ENCODE measurements around the gene OTUD7B. TPM values are rescaled to one million over a fixed set of nuclear protein-coding genes. Genes with fewer than 3 reads are reported as not detected.

OTUD7B gene
- total RNA-seq, 1 experiment from 2014 or later: 11.5 TPM

- no peaks in the 10 kb centered on the region for H4K20me1 ChIP-seq (ENCODE audit: low read length)
- ChIA-PET POLR2A (ENCODE audit: unreplicated experiment) (no interaction called here), CTCF (no interaction called here)
- H3F3A ChIP-seq (ENCODE audit: low read length, unreplicated experiment): no peaks in the 10 kb centered on the region
- DNase-seq (no peak), ATAC-seq (no peak)
- peaks cover 9% of the 10 kb centered on the region for H3K36me3 ChIP-seq (ENCODE audit: low read depth, low read length)
- H3K79me2 ChIP-seq (ENCODE audit: low read length): no peaks in the 10 kb centered on the region
- intact Hi-C loops (cut with micrococcal nuclease): no loop called here
- no peak overlapping the region for H3K4me2 ChIP-seq (ENCODE audit: low read length)
- BruUV-seq (replicated peaks): no TSS peak
- no peaks in the 10 kb centered on the region for H3K9me2 ChIP-seq (replicated peaks; ENCODE audit: low read length)
- H3K27me3 ChIP-seq (ENCODE audit: low read length): no peaks in the 10 kb centered on the region
- no peak overlapping the region for H2AFZ ChIP-seq (ENCODE audit: low read length)
- H3K27ac ChIP-seq (ENCODE audit: low read length): no peak overlapping the region
- H3K4me1 ChIP-seq (ENCODE audit: insufficient read depth, low read length): no peaks in the 10 kb centered on the region
- H3K9ac ChIP-seq (ENCODE audit: low read length): no peak overlapping the region
- H3K4me3 ChIP-seq (ENCODE audit: low read length): no peak overlapping the region
- TF ChIP-seq CTCF (conservative IDR thresholded peaks at IDR 0.05; ENCODE audit: low read depth, low read length) (no peak), EZH2phosphoT487 (IDR thresholded peaks at IDR 0.05; ENCODE audit: borderline replicate concordance, low read length) (no peak), EZH2 (IDR thresholded peaks at IDR 0.05; ENCODE audit: low read length, unreplicated experiment) (no peak)
- H3K9me3 ChIP-seq (ENCODE audit: low read length): no peaks in the 10 kb centered on the region
Observed at GRCh38 chr1:149949911-149950310, 60.6 kb downstream of the OTUD7B start.

GRCh38 chr1:149945206-149945605 is 65.3 kb downstream of the OTUD7B start:
- Histone ChIP-seq H3K4me2 (ENCODE audit: low read length) (no peak overlapping the region), H3K79me2 (ENCODE audit: low read length) (no peaks in the 10 kb centered on the region), H3K4me3 (ENCODE audit: low read length) (no peak overlapping the region), H3K27ac (ENCODE audit: low read length) (no peak overlapping the region), H2AFZ (ENCODE audit: low read length) (no peak overlapping the region), H3K36me3 (ENCODE audit: low read depth, low read length) (peaks cover 12% of the 10 kb centered on the region), H3K9me2 (replicated peaks; ENCODE audit: low read length) (no peaks in the 10 kb centered on the region), H3K9me3 (ENCODE audit: low read length) (no peaks in the 10 kb centered on the region), H3K27me3 (ENCODE audit: low read length) (no peaks in the 10 kb centered on the region), H3K4me1 (ENCODE audit: insufficient read depth, low read length) (peaks cover 5% of the 10 kb centered on the region), H4K20me1 (ENCODE audit: low read length) (no peaks in the 10 kb centered on the region), H3K9ac (ENCODE audit: low read length) (no peak overlapping the region), H3F3A (ENCODE audit: low read length, unreplicated experiment) (peaks cover under 1% of the 10 kb centered on the region)
- no TSS peak for BruUV-seq (replicated peaks)
- DNase-seq (no peak), ATAC-seq (no peak)
- TF ChIP-seq EZH2 (IDR thresholded peaks at IDR 0.05; ENCODE audit: low read length, unreplicated experiment) (no peak), EZH2phosphoT487 (IDR thresholded peaks at IDR 0.05; ENCODE audit: borderline replicate concordance, low read length) (no peak), CTCF (conservative IDR thresholded peaks at IDR 0.05; ENCODE audit: low read depth, low read length) (no peak)
- POLR2A ChIA-PET (ENCODE audit: unreplicated experiment): no interaction called here
- CTCF ChIA-PET: no interaction called here
- intact Hi-C loops (cut with micrococcal nuclease): no loop called here

GRCh38 chr1:149942885-149943284 is 67.6 kb downstream of the OTUD7B start:
- Histone ChIP-seq H3K4me2 (ENCODE audit: low read length) (no peak overlapping the region), H3K9me3 (ENCODE audit: low read length) (no peaks in the 10 kb centered on the region), H3K79me2 (ENCODE audit: low read length) (no peaks in the 10 kb centered on the region), H3K4me3 (ENCODE audit: low read length) (no peak overlapping the region), H3K36me3 (ENCODE audit: low read depth, low read length) (peaks cover 12% of the 10 kb centered on the region; the same call in 1 of the 2 replicates), H3K27me3 (ENCODE audit: low read length) (no peaks in the 10 kb centered on the region), H3K9ac (ENCODE audit: low read length) (no peak overlapping the region), H3F3A (ENCODE audit: low read length, unreplicated experiment) (peaks cover 6% of the 10 kb centered on the region), H3K4me1 (ENCODE audit: insufficient read depth, low read length) (peaks cover 23% of the 10 kb centered on the region), H2AFZ (ENCODE audit: low read length) (no peak overlapping the region), H4K20me1 (ENCODE audit: low read length) (no peaks in the 10 kb centered on the region), H3K27ac (ENCODE audit: low read length) (no peak overlapping the region), H3K9me2 (replicated peaks; ENCODE audit: low read length) (no peaks in the 10 kb centered on the region)
- BruUV-seq (replicated peaks): no TSS peak
- no peak for DNase-seq
- TF ChIP-seq EZH2phosphoT487 (IDR thresholded peaks at IDR 0.05; ENCODE audit: borderline replicate concordance, low read length): no peak
- no peak for TF ChIP-seq EZH2 (IDR thresholded peaks at IDR 0.05; ENCODE audit: low read length, unreplicated experiment)
- TF ChIP-seq CTCF (conservative IDR thresholded peaks at IDR 0.05; ENCODE audit: low read depth, low read length): no peak
- ChIA-PET POLR2A (ENCODE audit: unreplicated experiment) (no interaction called here), CTCF (no interaction called here)
- intact Hi-C loops (cut with micrococcal nuclease): no loop called here
- ATAC-seq: no peak

Measured in PC-3 (cell line).